ENCODE results near the gene COPRS. TPM values are rescaled to one million over a fixed set of nuclear protein-coding genes. Genes with fewer than 3 reads are reported as not detected.

COPRS gene
- total RNA-seq, 2 donors from 2014 or later = 21.5 to 30.6 TPM

- intact Hi-C loops (cut with DNase I) = no loop called here
- no peak for DNase-seq
- no peak for TF ChIP-seq CTCF (IDR thresholded peaks at IDR 0.05)
- H3K9me3 ChIP-seq = no peaks in the 10 kb centered on the region
- no peak overlapping the region for H3K9ac ChIP-seq (ENCODE audit: low read depth in 2 of 2, low read length in 2 of 2)
- no peaks in the 10 kb centered on the region for H3K27me3 ChIP-seq
- H3K4me1 ChIP-seq = no peaks in the 10 kb centered on the region
- H3K4me3 ChIP-seq = no peak overlapping the region
- no peaks in the 10 kb centered on the region for H3K36me3 ChIP-seq
- H3K27ac ChIP-seq = no peak overlapping the region
Observed at GRCh38 chr17:31845291-31845690, 13.8 kb downstream of the COPRS start.

- H3K4me3 ChIP-seq = peak overlapping the region; percentile 12
- H3K27ac ChIP-seq = peak overlapping the region; percentile 15
- no peaks in the 10 kb centered on the region for H3K9me3 ChIP-seq
- peak; percentile 79 for DNase-seq
- no peaks in the 10 kb centered on the region for H3K27me3 ChIP-seq
- no peak for TF ChIP-seq CTCF (IDR thresholded peaks at IDR 0.05)
- H3K4me1 ChIP-seq = no peaks in the 10 kb centered on the region
- intact Hi-C loops (cut with DNase I) = loop anchor here (2.0 to 5.0 kb wide), 2 partner anchors 284 to 406 kb away; no protein-coding TSS in a partner anchor
- H3K36me3 ChIP-seq = no peaks in the 10 kb centered on the region
- peak overlapping the region; percentile 26 to 49 for H3K9ac ChIP-seq (ENCODE audit: low read depth in 2 of 2, low read length in 2 of 2)
Observed at GRCh38 chr17:31843070-31843745, 15.8 kb downstream of the COPRS start.

GRCh38 chr17:31842195-31843069, 16.6 kb downstream of the COPRS start:
- Histone ChIP-seq H3K4me3 (peak overlapping the region; percentile 16), H3K9me3 (no peaks in the 10 kb centered on the region), H3K9ac (ENCODE audit: low read depth in 2 of 2, low read length in 2 of 2) (peak overlapping the region in 1 of 2 donors; percentile 49), H3K27ac (peak overlapping the region; percentile 15), H3K27me3 (no peaks in the 10 kb centered on the region), H3K36me3 (no peaks in the 10 kb centered on the region), H3K4me1 (no peaks in the 10 kb centered on the region)
- TF ChIP-seq CTCF (IDR thresholded peaks at IDR 0.05) = peak; percentile 98
- intact Hi-C loops (cut with DNase I) = loop anchor here (2.0 to 5.0 kb wide), 2 partner anchors 284 to 405 kb away; no protein-coding TSS in a partner anchor
- peak; percentile 78 for DNase-seq

- Histone ChIP-seq H3K36me3 (no peaks in the 10 kb centered on the region), H3K9ac (ENCODE audit: low read depth in 2 of 2, low read length in 2 of 2) (no peak overlapping the region), H3K9me3 (no peaks in the 10 kb centered on the region), H3K4me1 (no peaks in the 10 kb centered on the region), H3K4me3 (peak overlapping the region; percentile 16), H3K27me3 (no peaks in the 10 kb centered on the region), H3K27ac (no peak overlapping the region)
- no peak for DNase-seq
- no peak for TF ChIP-seq CTCF (IDR thresholded peaks at IDR 0.05)
- intact Hi-C loops (cut with DNase I) = loop anchor here (2.0 to 5.0 kb wide), 2 partner anchors 283 to 405 kb away; no protein-coding TSS in a partner anchor
Observed at GRCh38 chr17:31841850-31842194, 17.2 kb downstream of the COPRS start.

- Histone ChIP-seq H3K27me3 (no peaks in the 10 kb centered on the region), H3K9ac (ENCODE audit: low read depth in 2 of 2, low read length in 2 of 2) (no peak overlapping the region), H3K4me1 (no peaks in the 10 kb centered on the region), H3K9me3 (no peaks in the 10 kb centered on the region), H3K27ac (no peak overlapping the region), H3K4me3 (no peak overlapping the region), H3K36me3 (no peaks in the 10 kb centered on the region)
- intact Hi-C loops (cut with DNase I) = no loop called here
- no peak for DNase-seq
- no peak for TF ChIP-seq CTCF (IDR thresholded peaks at IDR 0.05)
Observed at GRCh38 chr17:31838636-31839225, 20.3 kb downstream of the COPRS start.
